Measurements from ENCODE around the gene SYNJ2.

Gene SYNJ2

GRCh38 chr6:158039178-158039557 is 57.5 kb downstream of the SYNJ2 start:
- WGBS (ENCODE audit: insufficient coverage, insufficient read length): no CpG with 5 or more reads among the region's 9 CpGs
- no peaks in the 10 kb centered on the region for H3K9me3 ChIP-seq (ENCODE audit: control insufficient read depth, insufficient read depth, low read length)
- H3K36me3 ChIP-seq (ENCODE audit: control insufficient read depth, insufficient read depth, low read length): peaks cover 3% of the 10 kb centered on the region; the same call in 1 of the 2 replicates
- no peak overlapping the region for H3K4me3 ChIP-seq (ENCODE audit: low read length)
- H3K4me1 ChIP-seq (ENCODE audit: control insufficient read depth, insufficient read depth, low read length): peaks cover 4% of the 10 kb centered on the region
- H3K27ac ChIP-seq (ENCODE audit: low read length): no peak overlapping the region
- no peak for DNase-seq (ENCODE audit: low read depth, low spot score)
- H3K27me3 ChIP-seq (ENCODE audit: control insufficient read depth, insufficient read depth, low read length): no peaks in the 10 kb centered on the region

DNA sequence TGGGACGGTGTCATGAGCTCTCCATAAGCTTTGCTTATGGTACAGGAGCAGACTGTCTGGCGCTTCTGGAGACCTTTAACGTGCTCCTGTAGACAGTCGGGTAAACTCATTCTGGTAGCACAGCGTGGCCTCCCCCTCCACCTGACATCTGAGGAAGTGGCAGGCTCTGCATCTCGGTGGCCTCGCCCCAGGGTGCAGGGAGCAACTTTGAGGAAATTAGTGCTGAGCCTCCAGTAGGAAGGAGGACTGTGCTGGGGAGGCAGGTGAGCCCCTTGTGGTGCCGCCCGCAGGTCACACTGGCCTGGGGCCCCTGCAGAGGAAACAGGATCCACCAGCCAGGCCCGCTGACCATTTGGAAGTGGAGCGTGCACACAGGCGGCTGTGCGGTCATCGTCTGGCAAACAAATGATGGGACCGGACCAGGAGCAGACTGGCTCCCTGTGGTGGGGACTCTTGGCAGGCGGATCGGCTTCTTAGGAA is 57.9 kb downstream of the SYNJ2 start:
- no peaks in the 10 kb centered on the region for H3K27me3 ChIP-seq (ENCODE audit: control insufficient read depth, insufficient read depth, low read length)
- DNase-seq (ENCODE audit: low read depth, low spot score): no peak
- H3K4me1 ChIP-seq (ENCODE audit: control insufficient read depth, insufficient read depth, low read length): peaks cover 4% of the 10 kb centered on the region
- no peak overlapping the region for H3K4me3 ChIP-seq (ENCODE audit: low read length)
- H3K27ac ChIP-seq (ENCODE audit: low read length): no peak overlapping the region
- no CpG with 5 or more reads among the region's 17 CpGs for WGBS (ENCODE audit: insufficient coverage, insufficient read length)
- H3K36me3 ChIP-seq (ENCODE audit: control insufficient read depth, insufficient read depth, low read length): peaks cover 3% of the 10 kb centered on the region; the same call in 1 of the 2 replicates
- H3K9me3 ChIP-seq (ENCODE audit: control insufficient read depth, insufficient read depth, low read length): no peaks in the 10 kb centered on the region

DNA sequence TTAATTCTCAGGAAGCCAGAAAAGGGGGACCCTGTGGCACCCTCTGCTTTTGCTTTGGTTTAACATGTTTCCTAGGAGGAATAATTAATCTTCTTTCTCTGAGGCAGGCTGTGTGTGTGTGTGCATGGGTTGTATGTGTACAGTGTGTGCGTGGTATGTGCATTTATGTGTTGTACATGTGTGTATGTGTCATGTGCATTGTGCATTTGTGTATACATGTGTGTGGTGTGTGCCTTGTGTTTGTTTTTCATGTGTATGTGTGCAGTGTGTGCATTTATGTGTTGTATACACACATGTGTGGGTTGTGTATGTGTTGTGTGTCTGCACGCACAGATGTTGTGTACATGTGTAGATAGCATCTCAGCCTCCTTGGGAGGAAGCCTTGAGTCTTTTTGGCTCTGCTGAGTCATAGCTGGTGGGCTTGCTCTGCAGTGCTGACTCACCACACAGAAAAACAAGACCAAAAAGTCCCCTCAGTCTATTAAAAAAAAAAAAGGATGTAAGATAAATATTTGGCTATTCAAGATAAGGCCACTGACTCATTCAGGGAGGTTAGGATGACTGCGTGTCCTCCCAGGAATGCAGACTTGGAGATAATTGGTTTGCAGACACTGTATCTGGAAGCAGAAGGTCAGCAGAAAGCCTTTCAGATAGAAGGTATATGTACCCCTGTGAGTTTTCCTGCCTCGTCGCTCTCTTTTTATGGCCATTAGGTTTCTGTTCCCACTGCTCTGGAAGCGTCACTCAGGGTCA is 58.6 kb downstream of the SYNJ2 start:
- WGBS (ENCODE audit: insufficient coverage, insufficient read length): no CpG with 5 or more reads among the region's 6 CpGs
- H3K36me3 ChIP-seq (ENCODE audit: control insufficient read depth, insufficient read depth, low read length): peaks cover 3% of the 10 kb centered on the region; the same call in 1 of the 2 replicates
- H3K9me3 ChIP-seq (ENCODE audit: control insufficient read depth, insufficient read depth, low read length): no peaks in the 10 kb centered on the region
- no peak for DNase-seq (ENCODE audit: low read depth, low spot score)
- no peak overlapping the region for H3K27ac ChIP-seq (ENCODE audit: low read length)
- H3K27me3 ChIP-seq (ENCODE audit: control insufficient read depth, insufficient read depth, low read length): no peaks in the 10 kb centered on the region
- H3K4me1 ChIP-seq (ENCODE audit: control insufficient read depth, insufficient read depth, low read length): peaks cover 4% of the 10 kb centered on the region
- no peak overlapping the region for H3K4me3 ChIP-seq (ENCODE audit: low read length)

GRCh38 chr6:158040804-158041347 is 59.2 kb downstream of the SYNJ2 start:
- DNase-seq (ENCODE audit: low read depth, low spot score): no peak
- Histone ChIP-seq H3K4me3 (ENCODE audit: low read length) (no peak overlapping the region), H3K36me3 (ENCODE audit: control insufficient read depth, insufficient read depth, low read length) (peaks cover 3% of the 10 kb centered on the region; the same call in 1 of the 2 replicates), H3K27ac (ENCODE audit: low read length) (no peak overlapping the region), H3K27me3 (ENCODE audit: control insufficient read depth, insufficient read depth, low read length) (no peaks in the 10 kb centered on the region), H3K4me1 (ENCODE audit: control insufficient read depth, insufficient read depth, low read length) (peaks cover 4% of the 10 kb centered on the region), H3K9me3 (ENCODE audit: control insufficient read depth, insufficient read depth, low read length) (no peaks in the 10 kb centered on the region)
- whole genome bisulfite sequencing (ENCODE audit: insufficient coverage, insufficient read length): no CpG with 5 or more reads among the region's 12 CpGs

DNA sequence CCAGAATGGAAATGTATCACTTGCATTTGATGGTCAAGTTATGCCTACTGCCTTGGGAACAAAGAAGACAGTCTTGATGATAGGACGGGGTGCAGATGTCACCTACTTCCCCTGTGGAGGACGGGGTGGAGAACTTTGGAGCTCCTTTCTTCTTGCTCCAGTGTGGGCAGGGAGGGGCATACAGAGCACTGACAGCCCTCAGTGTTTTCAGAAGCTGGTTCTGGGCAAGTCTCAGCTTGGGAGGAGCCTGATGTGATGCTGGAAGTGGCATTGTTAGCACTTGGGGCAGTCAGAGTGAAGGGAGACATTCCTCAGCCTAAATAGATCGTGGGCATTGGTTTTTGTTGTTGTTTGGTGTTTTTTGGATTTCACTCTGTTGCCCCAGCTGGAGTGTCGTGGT is 59.7 kb downstream of the SYNJ2 start:
- no peaks in the 10 kb centered on the region for H3K9me3 ChIP-seq (ENCODE audit: control insufficient read depth, insufficient read depth, low read length)
- no peak overlapping the region for H3K27ac ChIP-seq (ENCODE audit: low read length)
- no peak for DNase-seq (ENCODE audit: low read depth, low spot score)
- H3K4me3 ChIP-seq (ENCODE audit: low read length): no peak overlapping the region
- no peaks in the 10 kb centered on the region for H3K27me3 ChIP-seq (ENCODE audit: control insufficient read depth, insufficient read depth, low read length)
- peaks cover 4% of the 10 kb centered on the region for H3K4me1 ChIP-seq (ENCODE audit: control insufficient read depth, insufficient read depth, low read length)
- peaks cover 3% of the 10 kb centered on the region; the same call in 1 of the 2 replicates for H3K36me3 ChIP-seq (ENCODE audit: control insufficient read depth, insufficient read depth, low read length)
- WGBS (ENCODE audit: insufficient coverage, insufficient read length): no CpG with 5 or more reads among the region's 4 CpGs

DNA sequence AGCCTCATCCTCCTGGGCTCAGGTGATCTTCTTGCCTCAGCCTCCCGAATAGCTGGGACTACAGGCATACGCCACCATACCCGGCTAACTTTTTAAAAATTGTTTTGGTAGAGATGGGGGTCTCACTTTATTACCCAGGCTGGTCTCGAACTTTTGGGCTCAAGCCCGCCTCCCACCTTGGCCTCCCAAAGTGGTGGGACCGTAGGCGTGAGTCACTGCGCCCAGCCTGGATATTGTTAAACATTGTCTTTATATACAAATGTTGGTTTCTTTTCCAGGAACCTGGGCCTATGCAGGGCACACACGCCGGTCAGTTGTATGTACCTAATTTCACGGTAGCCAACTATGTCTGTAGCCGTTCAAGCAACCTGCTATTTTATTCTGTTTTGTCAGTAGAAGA is 60.1 kb downstream of the SYNJ2 start:
- Histone ChIP-seq H3K27me3 (ENCODE audit: control insufficient read depth, insufficient read depth, low read length) (no peaks in the 10 kb centered on the region), H3K36me3 (ENCODE audit: control insufficient read depth, insufficient read depth, low read length) (peaks cover 3% of the 10 kb centered on the region; the same call in 1 of the 2 replicates), H3K4me1 (ENCODE audit: control insufficient read depth, insufficient read depth, low read length) (peaks cover 4% of the 10 kb centered on the region), H3K27ac (ENCODE audit: low read length) (no peak overlapping the region), H3K4me3 (ENCODE audit: low read length) (no peak overlapping the region), H3K9me3 (ENCODE audit: control insufficient read depth, insufficient read depth, low read length) (no peaks in the 10 kb centered on the region)
- no peak for DNase-seq (ENCODE audit: low read depth, low spot score)
- whole genome bisulfite sequencing (ENCODE audit: insufficient coverage, insufficient read length): no CpG with 5 or more reads among the region's 12 CpGs

- no peak overlapping the region for H3K4me3 ChIP-seq (ENCODE audit: low read length)
- H3K27me3 ChIP-seq (ENCODE audit: control insufficient read depth, insufficient read depth, low read length): no peaks in the 10 kb centered on the region
- H3K4me1 ChIP-seq (ENCODE audit: control insufficient read depth, insufficient read depth, low read length): peaks cover 4% of the 10 kb centered on the region
- WGBS (ENCODE audit: insufficient coverage, insufficient read length): no CpG with 5 or more reads among the region's 16 CpGs
- H3K27ac ChIP-seq (ENCODE audit: low read length): no peak overlapping the region
- H3K36me3 ChIP-seq (ENCODE audit: control insufficient read depth, insufficient read depth, low read length): peaks cover 3% of the 10 kb centered on the region; the same call in 1 of the 2 replicates
- no peak for DNase-seq (ENCODE audit: low read depth, low spot score)
- no peaks in the 10 kb centered on the region for H3K9me3 ChIP-seq (ENCODE audit: control insufficient read depth, insufficient read depth, low read length)
These were observed 60.7 kb downstream of the SYNJ2 start for GRCh38 chr6:158042245-158042798.

DNA sequence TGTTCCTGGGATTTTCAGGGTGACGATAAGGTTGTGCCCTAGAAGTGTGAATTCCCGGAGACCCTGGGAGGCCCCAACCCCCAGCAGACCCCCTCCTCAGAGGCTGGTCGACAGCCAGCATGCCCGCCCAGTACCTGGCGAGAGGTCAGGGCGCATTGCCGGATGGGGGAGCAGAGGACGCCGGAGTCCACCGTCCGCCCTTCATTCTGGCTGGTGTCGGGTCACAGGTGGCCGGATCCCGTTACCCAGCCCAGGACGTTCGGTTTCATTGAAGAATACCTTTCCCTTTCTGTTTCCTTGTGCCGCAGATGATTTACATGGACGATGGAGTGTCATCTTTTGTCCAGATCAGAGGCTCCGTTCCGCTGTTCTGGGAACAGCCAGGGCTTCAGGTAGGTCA is 61.3 kb downstream of the SYNJ2 start:
- Histone ChIP-seq H3K36me3 (ENCODE audit: control insufficient read depth, insufficient read depth, low read length) (peaks cover 3% of the 10 kb centered on the region; the same call in 1 of the 2 replicates), H3K9me3 (ENCODE audit: control insufficient read depth, insufficient read depth, low read length) (no peaks in the 10 kb centered on the region), H3K27me3 (ENCODE audit: control insufficient read depth, insufficient read depth, low read length) (no peaks in the 10 kb centered on the region), H3K27ac (ENCODE audit: low read length) (no peak overlapping the region), H3K4me1 (ENCODE audit: control insufficient read depth, insufficient read depth, low read length) (peaks cover 4% of the 10 kb centered on the region), H3K4me3 (ENCODE audit: low read length) (no peak overlapping the region)
- WGBS (ENCODE audit: insufficient coverage, insufficient read length): no CpG with 5 or more reads among the region's 20 CpGs
- no peak for DNase-seq (ENCODE audit: low read depth, low spot score)

DNA sequence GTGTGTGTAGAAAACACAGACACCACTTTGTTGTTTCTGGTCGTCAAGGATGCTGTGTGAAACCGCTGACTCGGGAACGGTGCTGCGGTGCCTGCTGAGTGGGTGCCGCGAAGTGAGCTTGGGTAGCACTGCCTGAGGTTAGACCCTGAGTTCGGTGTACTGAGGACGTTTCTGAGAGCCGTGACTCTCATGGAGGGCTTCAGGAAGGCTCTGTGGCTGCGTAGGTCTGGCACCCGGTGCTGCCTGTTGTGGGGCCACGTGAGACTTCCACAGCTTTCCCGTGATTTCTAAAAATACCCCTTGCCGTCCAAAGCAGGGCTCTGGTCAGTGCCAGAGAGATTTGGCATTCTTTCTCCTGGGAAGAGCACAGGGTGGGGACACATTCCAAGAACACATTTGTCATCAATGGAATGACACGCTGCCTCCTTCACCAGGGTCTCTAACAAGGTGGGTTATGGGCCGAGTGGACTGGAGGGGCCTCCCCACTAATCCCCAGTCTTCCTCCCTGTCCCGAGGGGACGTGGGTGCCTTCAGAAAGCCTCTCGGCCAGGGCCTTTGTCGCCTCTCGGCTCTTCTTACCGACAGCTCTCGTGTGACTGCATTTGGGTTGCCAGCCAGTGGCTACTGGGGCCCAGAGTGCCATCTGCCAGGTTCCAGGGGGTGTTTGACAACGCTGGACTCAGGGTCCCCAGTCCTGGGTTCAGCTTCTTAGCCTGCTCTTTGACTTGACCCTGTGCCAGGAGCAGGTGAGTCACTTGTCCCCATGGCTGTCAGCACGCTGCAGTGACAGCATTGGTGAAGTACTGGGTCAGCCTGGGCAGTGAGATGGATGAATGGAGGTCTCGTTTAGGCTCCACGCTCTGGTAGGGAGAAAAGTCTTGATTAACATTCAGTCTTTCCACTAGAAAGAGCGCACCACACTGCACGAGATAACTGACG is 62.2 kb downstream of the SYNJ2 start:
- no CpG with 5 or more reads among the region's 31 CpGs for WGBS (ENCODE audit: insufficient coverage, insufficient read length)
- H3K27me3 ChIP-seq (ENCODE audit: control insufficient read depth, insufficient read depth, low read length): no peaks in the 10 kb centered on the region
- H3K4me1 ChIP-seq (ENCODE audit: control insufficient read depth, insufficient read depth, low read length): 0 out of 2 replicates have a peak, but pooled peaks cover 1% of the 10 kb centered on the region
- H3K36me3 ChIP-seq (ENCODE audit: control insufficient read depth, insufficient read depth, low read length): peaks cover 3% of the 10 kb centered on the region; the same call in 1 of the 2 replicates
- no peaks in the 10 kb centered on the region for H3K9me3 ChIP-seq (ENCODE audit: control insufficient read depth, insufficient read depth, low read length)
- H3K27ac ChIP-seq (ENCODE audit: low read length): no peak overlapping the region
- DNase-seq (ENCODE audit: low read depth, low spot score): no peak
- no peak overlapping the region for H3K4me3 ChIP-seq (ENCODE audit: low read length)

- H3K36me3 ChIP-seq (ENCODE audit: control insufficient read depth, insufficient read depth, low read length): peaks cover 3% of the 10 kb centered on the region; the same call in 1 of the 2 replicates
- H3K27me3 ChIP-seq (ENCODE audit: control insufficient read depth, insufficient read depth, low read length): no peaks in the 10 kb centered on the region
- no peak overlapping the region for H3K27ac ChIP-seq (ENCODE audit: low read length)
- DNase-seq (ENCODE audit: low read depth, low spot score): no peak
- no CpG with 5 or more reads among the region's 6 CpGs for WGBS (ENCODE audit: insufficient coverage, insufficient read length)
- no peak overlapping the region for H3K4me3 ChIP-seq (ENCODE audit: low read length)
- peaks cover 2% of the 10 kb centered on the region; the same call in 1 of the 2 replicates for H3K4me1 ChIP-seq (ENCODE audit: control insufficient read depth, insufficient read depth, low read length)
- H3K9me3 ChIP-seq (ENCODE audit: control insufficient read depth, insufficient read depth, low read length): no peaks in the 10 kb centered on the region
These were observed 62.8 kb downstream of the SYNJ2 start for GRCh38 chr6:158044525-158044888.

Data from iPS DF 6.9 (cell line).